Trophoblast cell (in vitro differentiated cells and primary cell): ENCODE measurements around the gene LRRC3.

ENCODE experiments used
- DNase-seq, 2 donors: peaks; one replicate each; pipeline ENCODE4 v3.0.0-alpha.2; 2016
- H2AFZ ChIP-seq: 2 replicates; pipeline ENCODE4 v1.6.1; 2013; ENCODE audit warnings: low read length, moderate library complexity, mild to moderate bottlenecking; ENCODE audit not compliant: insufficient read depth, poor library complexity
- H2AK5ac ChIP-seq: 2 replicates; pipeline ENCODE4 v1.6.1; 2013; ENCODE audit warnings: mild to moderate bottlenecking, low read length
- H2BK120ac ChIP-seq: 2 replicates; pipeline ENCODE4 v1.6.1; 2013; ENCODE audit warnings: low read length, mild to moderate bottlenecking, moderate library complexity; ENCODE audit not compliant: insufficient read depth, poor library complexity
- H2BK12ac ChIP-seq: 2 replicates; pipeline ENCODE4 v1.6.1; 2013; ENCODE audit warnings: mild to moderate bottlenecking, low read length, moderate library complexity
- H2BK5ac ChIP-seq: 2 replicates; pipeline ENCODE4 v1.6.1; 2013; ENCODE audit warnings: low read length, low read depth, moderate library complexity, mild to moderate bottlenecking; ENCODE audit not compliant: poor library complexity
- H3K14ac ChIP-seq: 2 replicates; pipeline ENCODE4 v1.6.1; 2013; ENCODE audit warnings: mild to moderate bottlenecking, low read length
- H3K18ac ChIP-seq: 2 replicates; pipeline ENCODE4 v1.6.1; 2013; ENCODE audit warnings: mild to moderate bottlenecking, low read length
- H3K23ac ChIP-seq: 2 replicates; pipeline ENCODE4 v1.6.1; 2013; ENCODE audit warnings: low read length
- H3K27ac ChIP-seq: 2 replicates; pipeline ENCODE4 v1.5.1; 2013; ENCODE audit warnings: low read depth, mild to moderate bottlenecking, inconsistent platforms, low read length, moderate library complexity
- H3K27me3 ChIP-seq: 2 replicates; pipeline ENCODE4 v1.6.1; 2013; ENCODE audit warnings: inconsistent platforms, mild to moderate bottlenecking, low read length, moderate library complexity; ENCODE audit not compliant: insufficient read depth
- H3K36me3 ChIP-seq, 2 experiments: 1 replicate in 1 of 2; 2 replicates in 1 of 2; pipeline ENCODE4 v1.6.1; 2013; ENCODE audit warnings: low read length in 2 of 2, mild to moderate bottlenecking in 2 of 2, moderate library complexity in 1 of 2; ENCODE audit not compliant: insufficient read depth in 2 of 2, control insufficient read depth in 1 of 2
- H3K4ac ChIP-seq: 2 replicates; pipeline ENCODE4 v1.6.1; 2013; ENCODE audit warnings: low read depth, mild to moderate bottlenecking, low read length, moderate library complexity
- H3K4me1 ChIP-seq, 2 experiments: 1 replicate in 1 of 2; 2 replicates in 1 of 2; pipeline ENCODE4 v1.6.1; 2013; ENCODE audit warnings: low read length in 2 of 2, mild to moderate bottlenecking in 2 of 2, moderate library complexity in 1 of 2; ENCODE audit not compliant: insufficient read depth in 2 of 2, control insufficient read depth in 1 of 2
- H3K4me2 ChIP-seq: 2 replicates; pipeline ENCODE4 v1.6.1; 2013; ENCODE audit warnings: inconsistent platforms, mild to moderate bottlenecking, low read length, moderate library complexity
- H3K4me3 ChIP-seq: 2 replicates; pipeline ENCODE4 v1.5.1; 2013; ENCODE audit warnings: mild to moderate bottlenecking, low read depth, low read length, inconsistent platforms
- H3K79me1 ChIP-seq: one replicate; pipeline ENCODE4 v1.6.1; 2013; ENCODE audit warnings: low read length
- H3K79me2 ChIP-seq: 2 replicates; pipeline ENCODE4 v1.6.1; 2013; ENCODE audit warnings: low read length, mild to moderate bottlenecking; ENCODE audit not compliant: control insufficient read depth, insufficient read depth, poor library complexity
- H3K9ac ChIP-seq: 2 replicates; pipeline ENCODE4 v1.6.1; 2013; ENCODE audit warnings: mild to moderate bottlenecking, low read length
- H3K9me3 ChIP-seq: 2 replicates; pipeline ENCODE4 v1.6.1; 2013; ENCODE audit warnings: low read depth, mild to moderate bottlenecking, control low read depth, inconsistent platforms, low read length; ENCODE audit not compliant: insufficient read depth
- H4K12ac ChIP-seq: 2 replicates; pipeline ENCODE4 v1.6.1; 2013; ENCODE audit warnings: low read depth, mild to moderate bottlenecking, low read length, moderate library complexity
- H4K8ac ChIP-seq: 2 replicates; pipeline ENCODE4 v1.6.1; 2013; ENCODE audit warnings: low read depth, mild to moderate bottlenecking, low read length, moderate library complexity
- H4K91ac ChIP-seq: one replicate; pipeline ENCODE4 v1.6.1; 2013; ENCODE audit warnings: low read depth, mild to moderate bottlenecking, low read length, moderate library complexity
- WGBS: extraction: QIAGEN DNeasy Blood & Tissue Kit; methylation state at CpG from one replicate; pipeline ENCODE4 v1.1.7; 2013; ENCODE audit warnings: missing lambda C conversion rate; ENCODE audit not compliant: insufficient read length, insufficient coverage; ENCODE audit errors: extremely low coverage; 5-methylcytosine and 5-hydroxymethylcytosine counted together

Gene LRRC3

DNA sequence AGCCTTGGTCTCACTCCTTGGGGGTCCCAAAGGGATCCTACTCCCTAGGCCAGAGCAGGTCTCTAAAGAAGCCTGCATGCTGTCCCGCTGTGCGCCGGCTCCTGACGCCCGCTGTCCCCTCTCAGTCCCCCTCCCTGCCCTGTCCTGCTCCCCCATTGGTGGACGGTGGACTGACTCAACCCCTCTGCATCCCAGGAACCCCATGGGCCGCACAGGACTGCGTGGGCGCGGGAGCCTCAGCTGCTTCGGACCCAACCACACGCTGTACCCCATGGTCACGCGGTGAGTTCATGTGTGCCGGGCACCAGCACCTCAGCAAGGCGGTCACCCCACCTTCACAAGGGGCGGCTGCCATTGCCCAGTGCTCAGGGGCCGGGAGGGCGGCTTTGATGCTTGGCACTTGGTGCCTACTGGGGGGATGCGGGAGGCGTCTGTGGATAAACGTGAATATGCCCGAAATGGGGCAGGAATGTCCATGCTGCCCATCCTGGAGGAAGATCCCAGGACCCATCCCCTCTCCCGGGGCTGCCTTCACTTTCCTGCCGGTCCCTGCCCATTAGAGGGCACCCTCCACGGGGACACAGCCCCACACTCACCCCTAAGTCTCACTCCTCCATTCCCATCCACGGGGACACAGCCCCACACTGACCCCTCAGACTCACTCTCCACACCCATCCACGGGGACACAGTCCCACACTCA, 20.2 kb upstream of the LRRC3 start:
- Histone ChIP-seq H3K27ac (no peak overlapping the region), H2AK5ac (no peak overlapping the region), H2BK120ac (no peak overlapping the region), H3K9me3 (peaks cover 2% of the 10 kb centered on the region), H2AFZ (no peak overlapping the region), H3K14ac (no peak overlapping the region), H2BK5ac (no peak overlapping the region), H3K4ac (no peak overlapping the region), H4K8ac (no peak overlapping the region), H3K36me3 (no peaks in the 10 kb centered on the region), H3K4me1 (no peaks in the 10 kb centered on the region), H3K9ac (no peak overlapping the region), H4K91ac (no peak overlapping the region), H3K18ac (no peak overlapping the region), H3K23ac (no peak overlapping the region), H2BK12ac (no peak overlapping the region), H3K79me1 (no peaks in the 10 kb centered on the region), H3K4me3 (no peak overlapping the region), H3K79me2 (no peaks in the 10 kb centered on the region), H4K12ac (no peak overlapping the region), H3K27me3 (no peaks in the 10 kb centered on the region), H3K4me2 (no peak overlapping the region)
- no peak for DNase-seq
- WGBS = no CpG with 5 or more reads among the region's 28 CpGs

DNA sequence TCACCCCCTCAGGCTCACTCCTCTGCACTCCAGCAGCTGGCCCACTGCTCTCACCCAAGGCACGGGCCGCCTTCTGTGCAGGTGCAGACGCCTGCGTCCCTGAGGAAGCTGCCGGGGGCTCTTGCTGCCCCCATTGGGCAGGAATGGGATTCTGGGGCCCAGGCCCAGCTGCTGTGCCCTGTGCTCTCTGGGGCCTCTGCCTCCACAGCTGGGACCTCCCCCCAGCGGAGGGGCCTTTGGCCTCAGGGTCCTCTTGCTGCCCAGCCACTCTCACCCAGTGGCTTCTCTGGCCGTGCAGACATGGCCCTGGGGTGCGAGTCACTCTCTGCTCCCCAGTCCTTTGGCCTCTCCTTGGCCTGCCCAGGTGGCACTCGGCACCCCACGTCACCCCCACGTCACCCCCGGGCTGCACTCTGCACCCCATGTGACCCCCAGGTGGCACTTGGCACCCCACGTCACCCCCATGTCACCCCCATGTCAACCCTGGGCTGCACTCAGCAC, 19.1 kb upstream of the LRRC3 start:
- Histone ChIP-seq H3K4me2 (no peak overlapping the region), H3K18ac (no peak overlapping the region), H2BK12ac (no peak overlapping the region), H3K9me3 (peaks cover 4% of the 10 kb centered on the region), H2BK5ac (no peak overlapping the region), H3K27me3 (no peaks in the 10 kb centered on the region), H4K8ac (no peak overlapping the region), H3K79me1 (no peaks in the 10 kb centered on the region), H3K79me2 (no peaks in the 10 kb centered on the region), H3K14ac (no peak overlapping the region), H2AFZ (no peak overlapping the region), H3K4me1 (no peaks in the 10 kb centered on the region), H3K23ac (no peak overlapping the region), H3K27ac (no peak overlapping the region), H3K4me3 (no peak overlapping the region), H2AK5ac (no peak overlapping the region), H3K36me3 (no peaks in the 10 kb centered on the region), H4K91ac (no peak overlapping the region), H2BK120ac (no peak overlapping the region), H4K12ac (no peak overlapping the region), H3K4ac (no peak overlapping the region), H3K9ac (no peak overlapping the region)
- DNase-seq = no peak
- WGBS = no CpG with 5 or more reads among the region's 13 CpGs

DNA sequence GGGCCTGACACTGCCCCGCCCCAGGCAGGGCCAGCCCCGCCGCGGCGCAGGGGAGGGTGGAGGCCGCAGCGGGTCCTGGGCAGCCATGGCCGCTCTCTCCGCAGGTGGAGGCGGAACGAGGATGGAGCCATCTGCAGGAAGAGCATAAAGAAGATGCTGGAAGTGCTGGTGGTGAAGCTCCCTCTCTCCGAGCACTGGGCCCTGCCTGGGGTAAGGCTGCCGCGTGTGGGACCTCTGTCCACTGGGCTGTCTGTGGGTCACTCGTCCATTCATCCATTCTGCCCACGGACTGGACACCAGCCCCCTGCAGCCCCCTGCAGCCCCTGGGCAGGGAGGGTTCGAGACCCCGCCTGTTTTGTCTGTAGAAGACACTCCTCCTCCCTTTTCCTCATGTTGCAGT, 18.4 kb upstream of the LRRC3 start:
- Histone ChIP-seq H3K14ac (no peak overlapping the region), H3K9ac (no peak overlapping the region), H3K79me1 (no peaks in the 10 kb centered on the region), H4K12ac (no peak overlapping the region), H3K27ac (no peak overlapping the region), H3K4me3 (no peak overlapping the region), H2BK5ac (no peak overlapping the region), H3K4ac (no peak overlapping the region), H4K91ac (no peak overlapping the region), H4K8ac (no peak overlapping the region), H3K4me2 (no peak overlapping the region), H3K23ac (no peak overlapping the region), H3K4me1 (no peaks in the 10 kb centered on the region), H2BK12ac (no peak overlapping the region), H3K9me3 (peaks cover 4% of the 10 kb centered on the region), H2BK120ac (no peak overlapping the region), H2AFZ (no peak overlapping the region), H3K27me3 (no peaks in the 10 kb centered on the region), H3K79me2 (no peaks in the 10 kb centered on the region), H3K18ac (no peak overlapping the region), H2AK5ac (no peak overlapping the region), H3K36me3 (no peaks in the 10 kb centered on the region)
- no peak for DNase-seq
- whole genome bisulfite sequencing = no CpG with 5 or more reads among the region's 18 CpGs

DNA sequence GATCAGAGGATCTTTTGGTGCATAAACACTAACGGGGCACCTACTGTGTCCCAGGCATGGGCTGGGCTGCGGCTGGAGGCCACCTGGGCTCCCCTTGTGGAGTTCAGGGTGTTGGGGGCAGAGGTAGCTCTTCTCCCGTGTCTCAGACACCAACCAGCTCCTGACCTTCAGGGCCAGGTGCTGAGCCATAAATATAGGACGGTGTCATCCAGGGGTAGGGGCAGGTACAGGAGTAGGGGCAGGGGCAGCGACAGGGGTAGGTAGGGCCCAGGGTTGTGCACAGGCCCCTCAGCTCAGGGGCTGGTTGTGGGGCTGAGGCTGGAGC, 18.0 kb upstream of the LRRC3 start:
- H4K91ac ChIP-seq = no peak overlapping the region
- no peak overlapping the region for H3K14ac ChIP-seq
- H3K23ac ChIP-seq = no peak overlapping the region
- H3K36me3 ChIP-seq = no peaks in the 10 kb centered on the region
- no peak overlapping the region for H3K27ac ChIP-seq
- peaks cover 4% of the 10 kb centered on the region for H3K9me3 ChIP-seq
- H3K4me2 ChIP-seq = no peak overlapping the region
- H2BK5ac ChIP-seq = no peak overlapping the region
- H4K8ac ChIP-seq = no peak overlapping the region
- WGBS = no CpG with 5 or more reads among the region's 5 CpGs
- no peak overlapping the region for H2AK5ac ChIP-seq
- no peaks in the 10 kb centered on the region for H3K79me1 ChIP-seq
- H3K4me3 ChIP-seq = no peak overlapping the region
- no peaks in the 10 kb centered on the region for H3K4me1 ChIP-seq
- H2AFZ ChIP-seq = no peak overlapping the region
- H2BK120ac ChIP-seq = no peak overlapping the region
- H2BK12ac ChIP-seq = no peak overlapping the region
- no peak overlapping the region for H4K12ac ChIP-seq
- H3K79me2 ChIP-seq = no peaks in the 10 kb centered on the region
- no peak overlapping the region for H3K4ac ChIP-seq
- no peak overlapping the region for H3K18ac ChIP-seq
- no peak for DNase-seq
- no peaks in the 10 kb centered on the region for H3K27me3 ChIP-seq
- H3K9ac ChIP-seq = no peak overlapping the region
